ENCODE measurements around the gene SELP. TPM values are rescaled to one million over a fixed set of nuclear protein-coding genes. Genes with fewer than 3 reads are reported as not detected.
"Not testable (repeated sequence)": the region's sequence is repeated elsewhere in the genome, so short reads cannot be mapped to it uniquely, and the experiment has no call there.

SELP gene
- total RNA-seq (10 to 100 TPM in 1 of 2 donors, 1 to 10 TPM in 1; 9.1 to 42.5 TPM), polyA plus RNA-seq (10 to 100 TPM in 1 of 2 donors, 1 to 10 TPM in 1; 8.6 to 16.4 TPM)
- long read RNA-seq, donor 1, transcript SELP-201 (17 exons, 3,142 nt), result major isoform, 8 of 31 reads
- long read RNA-seq, donor 1, partial matches to known transcripts, result 6 of 31 reads
- long read RNA-seq, donor 1, other reads (novel, unspliced or antisense), result 17 of 31 reads
- long read RNA-seq, donor 2, transcript SELP-201 (17 exons, 3,142 nt), result major isoform, 5 of 31 reads
- long read RNA-seq, donor 2, partial matches to known transcripts, result 7 of 31 reads
- long read RNA-seq, donor 2, other reads (novel, unspliced or antisense), result 19 of 31 reads

DNA sequence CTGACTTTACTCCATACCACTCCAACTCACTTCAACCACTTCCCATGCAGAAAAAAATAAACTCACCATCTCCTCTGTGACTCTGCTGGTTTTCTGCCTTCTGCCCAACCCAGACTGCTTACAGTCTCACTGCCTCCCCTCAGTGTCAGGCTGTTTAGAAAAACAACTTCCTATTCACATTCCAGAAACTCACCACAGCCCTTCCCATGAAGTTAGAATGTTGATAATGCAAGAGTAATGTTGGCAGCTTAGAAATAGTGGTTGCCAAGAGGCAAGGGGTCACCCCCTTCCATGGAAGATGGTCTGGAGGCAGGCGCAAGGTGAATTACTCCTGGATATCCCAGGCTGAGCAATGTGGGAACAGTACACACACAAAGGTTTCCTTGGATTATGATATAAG, at the start of gene SELP:
SELP (minus strand) TSS at position 119 of the 400 bp plus-strand sequence; CDS start at position 69, 50 bp downstream.
- Histone ChIP-seq H3K27me3 (ENCODE audit: control insufficient read depth in 1 of 2, insufficient read depth in 2 of 2, low read length in 1 of 2) (no peaks in the 10 kb centered on the region), H3K9me3 (ENCODE audit: control insufficient read depth, low read length) (peaks cover 8% of the 10 kb centered on the region), H3K36me3 (ENCODE audit: control insufficient read depth in 1 of 2, insufficient read depth in 2 of 2, low read length in 1 of 2) (no peaks in the 10 kb centered on the region), H3K27ac (ENCODE audit: low read depth in 1 of 2, low read length in 2 of 2) (no peak within 1 kb of the TSS), H3K4me3 (ENCODE audit: low read length in 2 of 2) (no peak within 1 kb of the TSS), H3K4me1 (ENCODE audit: control insufficient read depth in 1 of 2, insufficient read depth in 2 of 2, low read length in 2 of 2) (no peaks in the 10 kb centered on the region)
- ATAC-seq (ENCODE audit: low FRiP score) (no peak), DNase-seq (no peak)
- 36 to 38% methylated on average over 1 of the region's 1 CpG for WGBS, 2 donors
- intact Hi-C loops (cut with DNase I), result no loop called here

DNA sequence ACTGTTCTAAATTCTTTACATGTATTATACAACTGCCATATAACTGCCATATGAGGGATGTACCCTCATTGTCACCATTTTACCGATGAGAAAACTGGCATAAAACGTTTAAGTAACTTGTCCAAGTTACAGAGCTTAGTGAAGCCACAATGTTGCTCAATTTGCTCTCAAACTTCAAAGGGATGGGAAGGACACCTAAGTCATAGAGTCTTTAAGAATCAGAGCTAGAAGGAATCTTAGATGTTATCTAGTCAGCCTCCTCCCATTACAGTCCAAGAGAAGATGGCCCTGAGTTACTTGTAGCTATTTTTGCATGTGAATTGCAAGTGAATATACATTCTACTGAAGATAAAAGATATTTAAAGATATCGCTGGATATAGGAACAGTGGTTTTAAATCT, 49.8 kb upstream of the SELP start:
- no peaks in the 10 kb centered on the region for H3K4me1 ChIP-seq (ENCODE audit: control insufficient read depth in 1 of 2, insufficient read depth in 2 of 2, low read length in 2 of 2)
- H3K27ac ChIP-seq (ENCODE audit: low read depth in 1 of 2, low read length in 2 of 2), result no peak overlapping the region
- H3K9me3 ChIP-seq (ENCODE audit: control insufficient read depth, low read length), result no peaks in the 10 kb centered on the region
- intact Hi-C loops (cut with DNase I), result no loop called here
- H3K27me3 ChIP-seq (ENCODE audit: control insufficient read depth in 1 of 2, insufficient read depth in 2 of 2, low read length in 1 of 2), result no peaks in the 10 kb centered on the region
- no peak for ATAC-seq (ENCODE audit: low FRiP score)
- no peaks in the 10 kb centered on the region for H3K36me3 ChIP-seq (ENCODE audit: control insufficient read depth in 1 of 2, insufficient read depth in 2 of 2, low read length in 1 of 2)
- WGBS, 2 donors, result 70 to 75% methylated on average over 3 of the region's 3 CpGs
- no peak overlapping the region for H3K4me3 ChIP-seq (ENCODE audit: low read length in 2 of 2)
- no peak for DNase-seq

DNA sequence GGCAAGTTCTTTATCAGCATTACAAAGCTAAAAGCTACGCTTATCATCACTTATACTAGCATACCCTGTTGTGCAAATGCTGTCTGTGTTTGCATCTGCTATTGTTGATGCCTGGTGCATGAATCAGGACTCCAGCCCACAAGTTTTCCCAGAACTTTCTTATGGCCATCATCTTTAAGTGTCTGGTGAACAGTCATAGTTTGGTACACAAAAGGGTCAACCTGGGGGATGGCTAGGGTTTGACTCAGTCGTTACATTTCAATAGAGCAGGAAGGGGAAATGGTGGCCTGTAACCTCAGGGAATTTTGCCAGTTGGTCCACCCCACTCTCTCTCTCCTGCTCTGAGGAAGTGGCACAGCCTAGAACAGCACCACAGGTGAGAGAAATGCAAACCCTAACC, 46.1 kb upstream of the SELP start:
- Histone ChIP-seq H3K4me3 (ENCODE audit: low read length in 2 of 2) (no peak overlapping the region), H3K9me3 (ENCODE audit: control insufficient read depth, low read length) (no peaks in the 10 kb centered on the region), H3K36me3 (ENCODE audit: control insufficient read depth in 1 of 2, insufficient read depth in 2 of 2, low read length in 1 of 2) (no peaks in the 10 kb centered on the region), H3K27me3 (ENCODE audit: control insufficient read depth in 1 of 2, insufficient read depth in 2 of 2, low read length in 1 of 2) (no peaks in the 10 kb centered on the region), H3K4me1 (ENCODE audit: control insufficient read depth in 1 of 2, insufficient read depth in 2 of 2, low read length in 2 of 2) (no peaks in the 10 kb centered on the region), H3K27ac (ENCODE audit: low read depth in 1 of 2, low read length in 2 of 2) (no peak overlapping the region)
- WGBS, 2 donors, result 27 to 32% methylated on average over 2 of the region's 2 CpGs
- DNase-seq (no peak), ATAC-seq (ENCODE audit: low FRiP score) (no peak)
- intact Hi-C loops (cut with DNase I), result no loop called here

DNA sequence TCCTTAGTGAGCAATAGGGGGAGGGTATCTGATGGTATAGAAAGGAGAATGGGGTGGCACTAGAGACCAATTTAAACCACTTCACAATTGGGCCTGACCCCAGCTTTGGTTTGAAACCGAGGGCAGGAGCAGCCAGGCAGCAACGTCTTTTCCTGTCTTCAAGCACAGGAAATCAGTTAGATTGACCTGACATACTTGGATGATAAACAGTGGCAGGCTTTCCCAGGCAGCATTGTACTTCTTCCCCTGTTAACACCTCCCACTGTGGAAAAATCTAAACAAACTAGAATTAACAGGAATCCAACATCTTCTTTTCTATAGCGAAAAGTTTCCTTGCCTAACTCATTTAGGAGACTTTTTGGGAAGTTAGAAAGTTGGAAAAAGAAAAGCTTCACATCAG, 40.9 kb upstream of the SELP start:
- no peak for ATAC-seq (ENCODE audit: low FRiP score)
- WGBS, 2 donors, result 19% methylated on average over 3 of the region's 3 CpGs
- no peaks in the 10 kb centered on the region for H3K4me1 ChIP-seq (ENCODE audit: control insufficient read depth in 1 of 2, insufficient read depth in 2 of 2, low read length in 2 of 2)
- no peak for DNase-seq
- H3K36me3 ChIP-seq (ENCODE audit: control insufficient read depth in 1 of 2, insufficient read depth in 2 of 2, low read length in 1 of 2), result no peaks in the 10 kb centered on the region
- intact Hi-C loops (cut with DNase I), result no loop called here
- H3K27ac ChIP-seq (ENCODE audit: low read depth in 1 of 2, low read length in 2 of 2), result no peak overlapping the region
- H3K27me3 ChIP-seq (ENCODE audit: control insufficient read depth in 1 of 2, insufficient read depth in 2 of 2, low read length in 1 of 2), result no peaks in the 10 kb centered on the region
- no peaks in the 10 kb centered on the region for H3K9me3 ChIP-seq (ENCODE audit: control insufficient read depth, low read length)
- H3K4me3 ChIP-seq (ENCODE audit: low read length in 2 of 2), result no peak overlapping the region

DNA sequence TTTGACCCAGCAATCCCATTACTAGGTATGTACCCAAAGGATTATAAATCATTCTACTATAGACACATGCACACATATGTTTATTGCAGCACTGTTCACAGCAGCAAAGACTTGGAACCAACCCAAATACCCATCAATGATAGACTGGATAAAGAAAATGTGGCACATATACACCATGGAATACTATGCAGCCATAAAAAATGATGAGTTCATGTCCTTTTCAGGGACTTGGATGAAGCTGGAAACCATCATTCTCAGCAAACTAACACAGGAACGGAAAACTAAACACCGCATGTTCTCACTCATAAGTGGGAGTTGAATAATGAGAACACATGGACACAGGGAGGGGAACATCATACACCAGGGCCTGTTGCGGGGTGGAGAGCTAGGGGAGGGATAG, 40.3 kb upstream of the SELP start:
- intact Hi-C loops (cut with DNase I); H3K36me3 ChIP-seq (ENCODE audit: control insufficient read depth in 1 of 2, insufficient read depth in 2 of 2, low read length in 1 of 2); H3K27ac ChIP-seq (ENCODE audit: low read depth in 1 of 2, low read length in 2 of 2); DNase-seq; ATAC-seq (ENCODE audit: low FRiP score); H3K4me1 ChIP-seq (ENCODE audit: control insufficient read depth in 1 of 2, insufficient read depth in 2 of 2, low read length in 2 of 2); H3K27me3 ChIP-seq (ENCODE audit: control insufficient read depth in 1 of 2, insufficient read depth in 2 of 2, low read length in 1 of 2); H3K4me3 ChIP-seq (ENCODE audit: low read length in 2 of 2); H3K9me3 ChIP-seq (ENCODE audit: control insufficient read depth, low read length): not testable (repeated sequence)
- 88 to 90% methylated on average over 3 of the region's 3 CpGs for WGBS, 2 donors

DNA sequence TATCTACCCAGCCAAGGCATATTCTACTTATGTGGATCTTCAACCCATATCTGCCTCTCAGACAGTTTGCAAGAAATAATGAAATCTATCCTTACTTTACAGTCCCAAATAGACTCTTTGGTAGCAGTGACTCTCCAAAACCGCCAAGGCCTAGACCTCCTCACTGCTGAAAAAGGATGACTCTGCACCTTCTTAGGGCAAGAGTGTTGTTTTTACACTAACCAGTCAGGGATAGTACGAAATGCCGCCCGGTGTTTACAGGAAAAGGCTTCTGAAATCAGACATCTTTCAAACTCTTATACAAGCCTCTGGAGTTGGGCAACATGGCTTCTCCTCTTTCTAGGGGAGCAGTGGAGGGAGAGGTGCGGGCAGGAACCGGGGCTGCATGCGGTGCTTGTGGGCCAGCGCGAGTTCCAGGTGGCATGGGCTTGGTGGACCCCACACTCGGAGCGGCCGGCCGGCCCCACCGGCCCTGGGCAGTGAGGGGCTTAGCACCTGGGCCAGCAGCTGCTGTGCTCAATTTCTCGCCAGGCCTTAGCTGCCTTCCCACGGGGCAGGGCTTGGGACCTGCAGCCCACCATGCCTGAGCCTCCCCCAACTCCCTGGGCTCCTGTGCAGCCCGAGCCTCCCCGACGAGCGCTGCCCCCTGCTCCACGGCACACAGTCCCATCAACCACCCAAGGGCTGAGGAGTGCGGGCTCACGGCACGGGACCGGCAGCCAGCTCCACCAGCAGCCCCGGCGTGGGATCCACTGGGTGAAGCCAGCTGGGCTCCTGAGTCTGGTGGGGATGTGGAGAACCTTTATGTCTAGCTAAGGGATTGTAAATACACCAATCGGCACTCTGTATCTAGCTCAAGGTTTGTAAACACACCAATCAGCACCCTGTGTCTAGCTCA, 38.0 kb upstream of the SELP start:
- ATAC-seq (ENCODE audit: low FRiP score); H3K4me1 ChIP-seq (ENCODE audit: control insufficient read depth in 1 of 2, insufficient read depth in 2 of 2, low read length in 2 of 2); H3K36me3 ChIP-seq (ENCODE audit: control insufficient read depth in 1 of 2, insufficient read depth in 2 of 2, low read length in 1 of 2); H3K27me3 ChIP-seq (ENCODE audit: control insufficient read depth in 1 of 2, insufficient read depth in 2 of 2, low read length in 1 of 2); DNase-seq; H3K9me3 ChIP-seq (ENCODE audit: control insufficient read depth, low read length); H3K4me3 ChIP-seq (ENCODE audit: low read length in 2 of 2); H3K27ac ChIP-seq (ENCODE audit: low read depth in 1 of 2, low read length in 2 of 2); intact Hi-C loops (cut with DNase I): not testable (repeated sequence)
- 85 to 94% methylated on average over 24 to 27 of the region's 28 CpGs for WGBS, 2 donors

DNA sequence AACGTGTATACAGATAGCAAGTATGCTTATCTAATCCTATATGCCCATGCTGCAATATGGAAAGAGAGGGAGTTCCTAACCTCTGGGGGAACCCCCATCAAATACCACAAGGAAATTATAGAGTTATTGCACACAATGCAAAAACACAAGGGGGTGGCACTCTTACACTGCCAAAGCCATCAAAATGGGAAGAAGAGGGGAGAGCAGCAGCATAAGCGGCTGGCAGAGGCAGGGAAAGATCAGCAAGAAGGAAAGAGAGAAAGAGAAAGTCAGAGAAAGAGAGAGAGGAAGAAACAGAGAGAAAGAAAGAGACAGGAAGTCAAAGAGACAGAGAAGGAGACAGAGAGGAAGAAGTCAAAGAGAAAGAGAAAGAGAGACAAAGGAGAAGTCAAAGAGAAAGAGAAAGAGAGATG, 37.3 kb upstream of the SELP start:
- H3K27ac ChIP-seq (ENCODE audit: low read depth in 1 of 2, low read length in 2 of 2); DNase-seq; H3K9me3 ChIP-seq (ENCODE audit: control insufficient read depth, low read length); H3K4me3 ChIP-seq (ENCODE audit: low read length in 2 of 2); H3K4me1 ChIP-seq (ENCODE audit: control insufficient read depth in 1 of 2, insufficient read depth in 2 of 2, low read length in 2 of 2); intact Hi-C loops (cut with DNase I); ATAC-seq (ENCODE audit: low FRiP score); H3K36me3 ChIP-seq (ENCODE audit: control insufficient read depth in 1 of 2, insufficient read depth in 2 of 2, low read length in 1 of 2); H3K27me3 ChIP-seq (ENCODE audit: control insufficient read depth in 1 of 2, insufficient read depth in 2 of 2, low read length in 1 of 2): not testable (repeated sequence)
- WGBS, 2 donors, result 44 to 63% methylated on average over 2 of the region's 2 CpGs

DNA sequence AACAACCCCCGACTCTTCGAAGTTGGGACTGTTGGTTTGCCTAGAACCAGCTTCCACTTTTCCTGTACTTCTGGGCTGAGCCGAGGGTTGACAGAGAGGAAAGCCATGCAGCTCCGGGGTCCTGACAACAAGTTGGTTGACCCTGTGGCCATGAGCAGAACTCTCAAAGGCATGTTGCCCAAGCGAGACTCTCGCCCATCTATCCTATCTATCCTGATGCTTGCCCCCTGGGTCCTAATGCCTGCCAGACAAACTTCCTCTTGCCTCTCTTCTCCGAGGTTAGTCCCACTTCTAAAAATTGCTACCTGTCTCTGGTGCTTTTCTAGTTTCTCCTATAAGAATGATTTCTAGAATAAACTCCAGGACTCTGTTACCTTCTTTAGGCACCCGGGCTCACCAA, 32.8 kb upstream of the SELP start:
- H3K27me3 ChIP-seq (ENCODE audit: control insufficient read depth in 1 of 2, insufficient read depth in 2 of 2, low read length in 1 of 2); DNase-seq; intact Hi-C loops (cut with DNase I); H3K4me1 ChIP-seq (ENCODE audit: control insufficient read depth in 1 of 2, insufficient read depth in 2 of 2, low read length in 2 of 2); ATAC-seq (ENCODE audit: low FRiP score); H3K4me3 ChIP-seq (ENCODE audit: low read length in 2 of 2); H3K36me3 ChIP-seq (ENCODE audit: control insufficient read depth in 1 of 2, insufficient read depth in 2 of 2, low read length in 1 of 2); H3K27ac ChIP-seq (ENCODE audit: low read depth in 1 of 2, low read length in 2 of 2); H3K9me3 ChIP-seq (ENCODE audit: control insufficient read depth, low read length): not testable (repeated sequence)
- WGBS, 2 donors, result 55 to 68% methylated on average over 7 to 8 of the region's 8 CpGs
